SHP77 (cell line): ENCODE data around the gene OBI1.

Experiments
- DNase-seq, 2 experiments: peaks; one replicate each; lab custom pipeline; 2025; lab: John Stamatoyannopoulos, UW

The OBI1 gene, protein sequence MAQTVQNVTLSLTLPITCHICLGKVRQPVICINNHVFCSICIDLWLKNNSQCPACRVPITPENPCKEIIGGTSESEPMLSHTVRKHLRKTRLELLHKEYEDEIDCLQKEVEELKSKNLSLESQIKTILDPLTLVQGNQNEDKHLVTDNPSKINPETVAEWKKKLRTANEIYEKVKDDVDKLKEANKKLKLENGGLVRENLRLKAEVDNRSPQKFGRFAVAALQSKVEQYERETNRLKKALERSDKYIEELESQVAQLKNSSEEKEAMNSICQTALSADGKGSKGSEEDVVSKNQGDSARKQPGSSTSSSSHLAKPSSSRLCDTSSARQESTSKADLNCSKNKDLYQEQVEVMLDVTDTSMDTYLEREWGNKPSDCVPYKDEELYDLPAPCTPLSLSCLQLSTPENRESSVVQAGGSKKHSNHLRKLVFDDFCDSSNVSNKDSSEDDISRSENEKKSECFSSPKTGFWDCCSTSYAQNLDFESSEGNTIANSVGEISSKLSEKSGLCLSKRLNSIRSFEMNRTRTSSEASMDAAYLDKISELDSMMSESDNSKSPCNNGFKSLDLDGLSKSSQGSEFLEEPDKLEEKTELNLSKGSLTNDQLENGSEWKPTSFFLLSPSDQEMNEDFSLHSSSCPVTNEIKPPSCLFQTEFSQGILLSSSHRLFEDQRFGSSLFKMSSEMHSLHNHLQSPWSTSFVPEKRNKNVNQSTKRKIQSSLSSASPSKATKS

DNA sequence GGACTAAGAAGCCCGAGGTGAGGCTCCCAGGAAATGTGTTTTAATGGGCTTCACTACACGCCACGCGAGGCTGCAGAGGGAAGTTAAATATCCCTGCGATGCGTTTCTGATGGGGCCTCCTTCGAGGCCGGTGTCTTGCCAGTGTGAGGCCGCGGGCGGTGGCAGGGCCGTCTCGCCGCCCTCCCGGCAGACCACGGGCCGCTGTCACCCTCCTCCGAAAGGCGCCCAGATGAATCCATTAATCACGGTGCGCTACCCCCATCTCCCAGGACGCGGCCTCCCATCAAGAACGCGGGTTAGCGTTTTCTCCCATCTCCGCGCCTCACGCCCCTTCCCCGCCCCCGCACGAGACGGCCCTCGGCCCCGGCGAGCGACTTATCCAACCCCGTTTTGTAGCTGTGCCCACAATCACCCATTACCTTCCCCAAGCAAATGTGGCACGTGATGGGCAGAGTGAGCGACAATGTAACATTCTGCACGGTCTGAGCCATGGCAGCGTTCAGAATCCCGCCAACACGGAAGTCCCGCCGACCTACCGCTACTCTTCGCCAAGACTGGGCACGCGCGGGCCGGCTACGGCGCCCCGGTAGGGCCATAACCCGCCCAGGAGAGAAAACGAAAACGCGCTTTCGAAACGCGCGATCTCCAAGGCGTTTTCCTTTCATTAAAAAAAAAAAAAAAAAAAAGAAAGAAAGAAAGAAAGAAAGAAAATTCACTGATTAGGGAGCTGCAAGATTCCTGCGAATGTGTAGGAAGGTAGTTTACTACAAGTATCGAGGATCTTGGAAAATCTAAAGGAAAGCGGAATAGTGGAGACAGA, at the start of gene OBI1:
Gene OBI1, minus strand, starts transcription at position 526 of the 820 bp plus-strand sequence. Its CDS starts 35 bp downstream, at position 491.
- peak; percentile 67 to 73 for DNase-seq

DNA sequence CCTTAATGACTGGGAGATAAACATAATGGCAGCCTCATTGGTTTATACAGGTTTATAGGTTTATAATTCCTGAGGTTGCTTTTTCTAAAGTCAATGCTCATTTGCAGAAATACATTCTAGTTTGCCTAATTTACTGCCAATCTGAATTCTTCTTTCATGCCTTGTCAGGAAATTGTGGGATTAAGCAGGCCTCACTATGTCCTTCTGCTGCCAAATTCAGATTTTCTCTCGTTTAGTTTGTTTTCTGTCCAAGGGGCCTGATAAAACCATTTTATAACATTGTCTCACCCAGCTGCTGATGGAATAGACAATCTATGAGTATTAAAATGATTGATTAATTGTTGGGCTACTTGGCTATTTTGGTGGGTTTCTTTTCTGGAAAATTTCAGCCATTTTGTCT, 42.4 kb upstream of the OBI1 start:
- no peak for DNase-seq

DNA sequence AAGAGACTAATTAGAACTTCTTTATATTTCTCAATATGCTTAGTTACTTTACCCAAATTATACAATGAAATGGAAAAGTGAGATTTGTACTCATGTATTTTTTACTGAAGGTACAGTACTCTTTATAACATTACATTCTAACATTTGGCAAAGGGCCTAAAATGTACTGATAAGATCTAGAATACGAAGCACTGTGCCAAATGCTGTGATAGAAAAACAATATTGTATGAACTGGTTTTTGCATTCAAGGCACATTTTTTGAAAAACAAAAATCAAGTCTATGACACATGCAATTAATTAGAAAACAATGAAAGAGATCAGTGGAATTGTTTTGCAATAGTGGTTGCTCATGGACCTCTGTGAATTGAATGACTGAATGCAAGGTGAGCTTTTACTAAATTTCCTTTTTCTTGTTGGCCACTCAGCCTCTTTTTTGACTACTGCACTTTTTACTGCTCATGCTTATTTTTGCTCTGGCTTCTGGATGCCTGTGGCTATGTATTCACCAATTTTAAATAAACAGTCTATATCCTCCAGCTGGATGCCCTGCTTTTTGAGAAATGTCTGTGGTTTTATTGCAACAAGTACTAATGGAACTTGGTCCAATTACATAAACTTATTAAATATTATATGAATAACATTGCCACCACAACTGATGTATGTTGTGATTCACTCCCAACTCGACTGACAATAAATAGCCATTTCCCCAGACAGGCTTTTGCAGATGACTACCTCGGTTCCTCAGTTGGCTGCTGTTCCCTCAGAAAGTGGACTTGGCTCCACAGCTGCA, 41.4 kb upstream of the OBI1 start:
- no peak for DNase-seq

DNA sequence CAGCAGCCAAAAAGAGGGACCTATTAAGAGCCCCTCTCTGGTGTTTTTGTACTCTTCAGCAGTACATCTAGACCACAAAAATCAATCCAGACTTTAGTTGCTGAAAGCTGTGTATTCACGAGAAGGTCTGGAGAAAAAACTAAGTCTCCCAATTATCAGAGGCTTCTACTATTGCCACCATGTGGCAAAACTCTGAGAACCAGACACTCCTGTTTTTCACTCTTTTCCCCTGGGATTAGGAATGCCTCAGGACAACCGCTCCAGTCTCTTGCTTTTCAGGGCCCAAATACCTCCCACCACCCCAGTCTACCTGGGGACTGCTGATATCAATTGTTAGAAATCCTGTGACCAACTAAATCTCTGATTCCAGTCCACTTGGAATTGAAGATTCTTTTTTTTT, 30.1 kb upstream of the OBI1 start:
- no peak for DNase-seq

DNA sequence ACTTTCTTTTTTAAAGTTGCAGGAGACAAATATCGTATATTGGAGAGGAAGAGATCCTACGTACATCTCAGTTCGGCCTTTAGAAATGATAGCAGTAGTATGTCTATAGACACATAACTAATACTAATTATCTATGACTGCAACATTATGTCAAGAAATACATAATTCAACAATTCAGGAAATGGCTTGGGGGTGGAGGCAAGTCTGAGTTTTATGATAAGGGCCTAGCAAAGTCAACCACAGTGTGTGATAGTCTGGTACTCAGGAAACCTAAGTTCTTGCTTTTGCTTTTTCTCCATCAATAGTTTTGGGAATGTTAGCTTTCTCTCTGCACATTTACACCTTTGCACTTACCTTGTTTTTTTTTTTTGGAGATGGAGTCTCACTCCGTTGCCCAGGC, 27.5 kb upstream of the OBI1 start:
- no peak for DNase-seq

DNA sequence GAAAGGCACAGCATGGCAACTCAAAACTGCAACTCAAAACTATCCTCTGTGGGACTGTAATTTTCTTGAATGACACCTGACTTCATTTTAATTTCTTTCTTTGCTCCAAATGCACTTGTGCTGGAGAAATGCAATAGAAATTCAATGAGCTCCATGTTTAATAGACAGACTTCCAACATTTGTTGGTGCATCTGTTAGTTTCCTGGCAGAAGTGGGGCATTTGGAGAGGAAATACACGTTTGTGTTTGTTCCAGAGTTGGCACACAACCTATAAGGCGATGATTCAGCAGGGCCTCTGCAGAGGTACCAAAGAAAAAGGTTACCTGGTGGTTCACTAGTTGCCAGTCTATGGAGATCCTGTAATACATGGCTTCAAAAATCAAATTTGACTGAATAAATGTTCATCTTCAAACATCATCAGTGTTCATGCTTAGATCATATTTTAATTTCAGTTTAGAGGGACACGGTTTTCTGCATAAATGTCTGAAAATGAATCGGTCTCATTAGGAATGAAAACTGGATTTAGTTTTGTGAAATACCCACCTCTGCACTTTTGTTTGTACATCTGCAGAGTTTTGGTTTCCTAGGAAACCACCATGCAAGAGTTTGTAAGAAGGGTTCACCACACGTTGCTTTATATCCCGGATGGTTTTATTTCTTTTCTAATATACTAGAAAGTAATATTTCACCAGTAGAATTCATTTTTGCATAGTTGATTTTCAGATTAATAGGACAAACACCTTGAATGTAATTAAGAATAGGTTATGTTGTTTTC, 21.8 kb upstream of the OBI1 start:
- no peak for DNase-seq

DNA sequence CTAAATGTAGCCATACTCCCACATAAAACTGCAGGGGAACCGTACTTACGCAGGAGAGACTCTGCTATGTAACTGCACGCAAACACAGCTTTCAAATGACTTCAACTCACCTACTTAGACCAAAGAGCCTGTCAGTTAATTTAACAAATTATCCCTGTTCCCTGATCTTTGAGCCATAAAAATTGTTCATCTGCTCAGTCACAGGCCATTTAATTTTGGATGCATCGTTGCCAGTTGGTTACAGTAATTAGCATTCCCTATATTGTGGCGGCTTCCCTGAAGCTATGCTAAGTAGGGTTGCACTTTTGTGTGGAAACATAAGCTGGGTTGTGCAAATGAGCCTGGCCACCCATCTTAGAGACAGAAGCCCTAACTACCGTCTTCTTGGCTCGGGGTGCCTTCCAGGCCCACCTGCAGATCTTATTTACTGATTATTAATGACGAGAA, 21.2 kb upstream of the OBI1 start:
- DNase-seq, result no peak

DNA sequence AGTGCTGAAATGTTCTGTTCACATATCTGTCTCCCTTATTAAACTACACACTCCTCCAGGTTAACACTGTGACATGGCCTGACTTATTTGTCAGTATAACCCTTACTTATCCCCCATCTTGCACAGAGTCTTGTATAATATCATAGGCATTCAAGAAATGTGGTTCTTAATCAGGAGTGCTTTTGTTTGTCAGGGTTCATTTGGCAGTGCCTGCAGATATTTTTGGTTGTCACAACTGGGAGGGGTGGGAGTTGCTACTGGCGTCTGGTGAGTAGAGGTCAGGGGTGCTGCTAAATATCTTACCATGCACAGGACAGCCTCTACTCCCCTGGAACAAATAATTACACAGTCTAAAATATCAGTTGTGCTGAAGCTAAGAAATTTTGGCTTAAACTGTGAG, 20.4 kb upstream of the OBI1 start:
- no peak for DNase-seq

DNA sequence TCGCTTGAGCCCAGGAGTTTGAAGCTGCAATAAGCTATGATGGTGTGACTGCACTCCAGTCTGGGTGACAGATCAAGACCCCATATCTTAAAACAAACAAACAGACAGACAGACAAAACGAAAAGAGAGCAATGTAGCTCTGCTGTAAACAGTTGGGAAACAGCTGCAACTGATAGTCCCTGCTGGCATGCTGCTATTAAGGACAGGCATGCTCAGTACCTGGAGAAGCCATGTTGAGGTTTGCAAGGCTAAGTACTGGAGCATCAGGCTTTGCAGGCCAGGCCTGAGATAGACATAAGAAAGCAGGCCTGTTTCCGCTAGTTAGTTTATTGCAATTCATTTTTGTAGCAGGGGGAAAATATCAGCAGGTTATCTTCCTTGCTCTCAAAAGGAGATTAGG, 16.2 kb upstream of the OBI1 start:
- no peak for DNase-seq

DNA sequence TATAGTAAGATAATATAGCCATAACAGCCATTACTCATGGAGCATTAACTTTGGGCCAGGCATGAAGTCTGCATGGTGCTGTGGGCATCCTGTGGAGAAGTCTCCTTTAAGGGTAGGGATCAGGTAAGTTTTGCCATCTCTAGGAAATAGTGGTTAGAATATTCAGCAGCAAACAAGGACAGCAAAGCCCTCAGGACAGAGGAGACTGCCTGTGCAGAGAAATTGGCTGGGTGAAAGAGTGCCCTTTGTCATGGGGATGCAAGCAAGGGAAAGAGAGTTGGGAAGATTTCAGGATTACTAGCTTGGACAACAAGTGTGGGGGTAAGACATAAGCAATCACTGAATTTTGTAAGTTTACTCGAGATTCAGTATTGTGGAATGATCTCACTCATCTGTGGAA, 15.7 kb upstream of the OBI1 start:
- no peak for DNase-seq

DNA sequence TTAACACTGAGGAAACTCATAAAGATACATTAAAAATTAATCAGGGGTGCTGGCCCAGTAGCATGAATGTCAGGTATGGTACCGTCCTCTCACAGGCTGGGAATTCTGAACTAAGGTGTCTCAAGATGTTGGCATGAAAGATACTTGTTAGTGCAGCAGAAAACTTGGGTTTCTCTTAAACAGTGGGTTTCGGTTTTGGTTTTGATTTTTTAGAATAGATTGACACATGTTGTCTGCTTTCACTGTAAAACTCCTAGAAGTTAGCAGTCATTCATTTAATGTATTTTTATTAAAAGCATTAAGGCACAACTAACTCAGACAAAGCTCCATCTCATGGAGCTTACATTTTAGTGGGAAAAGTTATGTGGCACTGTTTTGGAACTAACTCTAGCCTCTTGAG, 3.5 kb upstream of the OBI1 start:
- DNase-seq, result no peak

DNA sequence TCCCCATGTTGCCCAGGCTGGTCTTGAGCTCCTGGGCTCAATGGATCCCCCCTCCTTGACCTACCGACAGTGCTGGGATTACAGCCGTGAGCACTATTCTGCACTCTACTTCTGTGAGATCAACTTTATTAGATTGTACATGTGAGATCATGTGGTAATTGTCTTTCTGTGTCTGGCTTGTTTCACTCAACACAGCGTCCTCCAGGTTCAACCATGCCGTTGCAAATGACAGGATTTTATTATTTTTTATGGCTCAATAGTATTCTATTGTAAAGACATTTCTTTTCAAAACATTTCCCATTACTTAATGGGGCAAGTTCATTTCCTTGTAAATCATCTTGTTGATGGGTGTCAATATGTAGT, 1.5 kb upstream of the OBI1 start:
- DNase-seq, result no peak

DNA sequence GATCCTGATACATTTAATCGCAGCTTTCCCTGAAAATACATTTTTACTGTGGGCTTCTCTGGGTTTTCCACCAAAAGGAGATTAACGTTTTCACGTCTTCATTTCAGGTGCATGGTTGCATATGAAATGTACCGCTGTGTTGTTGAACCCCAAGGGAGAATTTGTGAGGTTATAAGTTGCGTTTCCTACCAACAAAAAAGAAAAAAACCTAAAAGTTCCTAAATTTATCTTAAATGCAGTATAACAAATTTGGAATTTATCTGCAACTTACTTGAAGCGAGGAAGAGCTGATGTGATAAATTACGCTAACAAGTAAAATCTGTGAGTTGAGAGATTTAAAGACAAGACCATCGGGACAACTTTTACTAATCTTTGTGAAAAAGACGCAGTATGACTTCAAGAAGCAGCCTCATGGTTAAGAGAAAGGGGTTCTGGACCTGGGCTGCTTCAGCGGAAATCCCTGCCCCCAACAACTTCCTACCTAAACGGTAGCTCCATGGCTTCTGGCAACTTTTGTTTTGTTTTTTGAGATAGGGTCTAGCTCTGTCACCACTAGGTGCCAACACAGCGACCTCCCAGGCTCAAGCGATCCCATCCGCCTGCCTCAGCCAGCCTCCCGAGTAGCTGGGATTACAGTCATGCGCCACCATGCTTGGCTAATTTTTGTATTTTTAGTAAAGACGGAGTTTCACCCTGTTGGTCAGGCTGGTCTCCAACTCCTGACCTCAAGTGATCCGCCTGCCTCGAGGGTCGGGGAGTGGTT, 958 bp upstream of the OBI1 start:
- no peak for DNase-seq

DNA sequence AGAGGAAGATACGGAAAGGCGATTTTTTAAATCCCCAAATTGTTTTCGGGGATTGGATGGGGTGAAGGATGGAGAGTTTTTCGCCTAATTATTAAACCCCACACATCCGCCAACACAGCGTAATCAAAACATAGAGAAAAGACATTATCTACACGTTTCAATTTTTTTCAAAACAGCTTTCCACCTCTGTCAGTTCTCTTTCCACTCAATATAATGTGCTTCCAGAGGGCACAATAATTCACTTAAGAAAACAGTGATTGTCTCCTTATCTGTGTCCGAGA, 435 bp upstream of the OBI1 start:
- no peak for DNase-seq

DNA sequence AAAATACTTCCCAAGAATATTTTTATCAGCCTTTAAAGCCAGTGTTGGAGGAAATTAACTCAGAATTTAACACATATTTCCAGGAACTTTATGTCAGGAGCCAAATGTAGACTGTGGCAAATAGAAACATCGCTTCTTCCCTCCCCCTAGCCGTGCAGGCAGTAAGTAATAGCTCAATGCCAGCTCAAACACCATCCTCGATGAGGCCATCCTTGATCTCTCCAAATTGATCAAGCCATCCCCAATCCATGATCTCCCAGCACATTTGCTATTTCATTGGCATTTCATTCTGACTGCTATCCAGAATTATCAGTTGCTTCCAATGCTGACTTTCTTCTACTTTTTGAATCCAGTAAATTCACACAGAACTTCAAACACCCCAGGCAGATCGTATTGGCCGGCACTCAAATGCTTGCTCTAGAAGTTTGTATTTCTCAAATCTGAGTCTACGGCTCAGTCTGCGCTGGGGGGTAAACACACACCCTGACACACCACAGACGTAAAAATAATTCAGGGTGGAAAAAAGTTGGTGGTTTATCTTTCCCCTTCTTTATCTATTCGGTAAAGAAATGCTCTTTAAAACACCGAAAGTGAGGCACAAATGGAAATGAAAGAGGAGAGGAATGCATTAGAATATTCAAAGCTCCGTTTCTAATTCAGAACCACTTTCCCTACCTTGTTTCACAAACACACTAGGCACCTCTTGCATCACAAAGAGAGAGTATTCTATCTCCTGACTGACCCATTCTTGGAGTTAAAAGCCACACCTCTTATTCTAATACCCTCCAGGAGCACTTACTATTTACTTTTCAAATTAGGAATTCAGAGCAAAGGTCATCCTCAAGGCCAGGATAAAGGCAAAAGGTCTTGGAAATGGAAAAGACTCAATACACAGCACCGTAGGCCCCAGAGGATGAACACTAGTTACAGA, 991 bp downstream of the OBI1 start:
- no peak for DNase-seq

DNA sequence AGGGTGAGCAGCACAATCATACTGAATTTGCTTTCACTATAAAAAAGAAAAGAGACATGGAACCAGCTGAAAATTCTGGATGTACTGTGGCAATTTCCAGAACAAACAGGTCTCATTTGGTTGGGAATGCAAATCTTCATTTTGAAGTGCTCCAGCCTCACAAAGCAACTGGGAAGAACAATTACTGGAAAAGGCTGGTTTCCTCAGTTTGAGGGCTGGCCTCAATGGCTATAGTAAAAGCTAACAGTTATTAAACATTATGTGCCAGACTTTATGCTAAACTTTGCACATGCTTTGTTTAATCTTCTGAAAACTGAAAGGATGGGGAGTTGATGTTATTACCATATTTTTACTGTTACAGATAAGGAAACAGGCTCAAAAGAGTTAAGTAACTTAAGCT, 3.0 kb downstream of the OBI1 start:
- DNase-seq, result no peak

DNA sequence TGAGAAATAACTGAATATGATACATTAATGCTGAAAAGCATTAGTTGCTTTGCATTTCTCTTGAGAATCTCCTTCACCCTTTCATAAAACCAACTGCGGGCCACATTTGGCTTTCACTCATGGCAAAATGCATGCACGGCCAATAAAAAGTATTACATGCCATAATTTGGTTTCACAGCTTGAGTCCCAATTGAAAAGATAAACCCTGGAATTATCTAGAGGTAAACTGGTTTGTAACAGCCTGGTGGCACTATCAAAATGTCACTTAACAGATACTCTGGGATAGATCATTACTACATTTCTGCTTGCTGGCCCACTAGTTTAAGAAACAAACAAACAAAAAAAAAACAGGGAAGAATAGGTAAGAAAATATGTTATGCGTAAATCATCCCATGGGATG, 3.9 kb downstream of the OBI1 start:
- DNase-seq, result no peak

DNA sequence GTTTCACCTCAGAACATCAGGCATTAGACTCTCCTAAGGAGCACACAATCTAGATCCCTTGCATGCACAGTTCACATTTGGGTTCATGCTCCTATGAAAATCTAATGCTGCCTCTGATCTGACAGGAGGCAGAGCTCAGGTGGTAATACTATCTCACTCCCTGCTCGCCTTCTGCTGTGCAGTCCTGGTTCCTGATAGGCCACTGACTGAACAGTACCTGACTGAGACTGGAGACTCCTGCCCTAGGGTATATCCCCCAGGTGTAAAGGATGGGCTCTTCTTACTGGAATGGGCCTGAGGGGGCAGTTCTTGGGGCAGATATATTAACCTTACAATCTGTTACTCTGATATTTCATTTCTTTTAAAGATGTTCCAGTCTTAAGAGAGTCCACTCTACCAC, 6.3 kb downstream of the OBI1 start:
- DNase-seq, result no peak

DNA sequence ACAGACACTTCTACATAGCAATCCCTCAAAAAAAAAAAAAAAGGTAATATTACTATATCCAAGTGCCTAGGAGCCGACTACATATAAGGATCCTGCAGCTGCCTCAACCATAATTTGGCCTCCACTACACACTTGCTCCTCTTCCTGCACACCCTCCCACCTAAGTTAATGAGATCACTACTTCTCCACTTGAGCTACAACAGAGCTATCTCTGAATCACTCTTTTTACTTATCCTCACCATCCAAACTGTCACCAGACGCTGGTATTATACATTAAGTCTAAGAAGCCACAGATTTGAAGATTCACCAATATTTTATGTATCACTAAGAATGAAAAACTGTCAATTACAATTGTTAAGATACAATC, 8.3 kb downstream of the OBI1 start:
- DNase-seq, result no peak
